ENCODE results near the gene AK9.

Gene AK9

GRCh38 chr6:109628158-109629000 is 62.6 kb downstream of the AK9 start:
- no peak for TF ChIP-seq BHLHE40 (IDR thresholded peaks at IDR 0.05; ENCODE audit: borderline replicate concordance)
- no peak for TF ChIP-seq TARDBP (IDR thresholded peaks at IDR 0.05)
- no peak for TF ChIP-seq FOXK2 (IDR thresholded peaks at IDR 0.05)
- TF ChIP-seq SP1 (IDR thresholded peaks at IDR 0.05), result no peak
- no peak for TF ChIP-seq L3MBTL2 (conservative IDR thresholded peaks at IDR 0.05)
- TF ChIP-seq FOXM1 (IDR thresholded peaks at IDR 0.05; ENCODE audit: borderline replicate concordance), result no peak
- no peak for TF ChIP-seq ZNF384 (IDR thresholded peaks at IDR 0.05)
- POLR2A ChIA-PET, result no interaction called here
- DNase-seq (ENCODE audit: extremely low spot score), result no peak
- CTCF ChIA-PET, result no interaction called here

GRCh38 chr6:109626311-109626710 is 64.7 kb downstream of the AK9 start:
- CTCF ChIA-PET, result no interaction called here
- TF ChIP-seq ELF4 (IDR thresholded peaks at IDR 0.05), result no peak
- TF ChIP-seq CTBP1 (IDR thresholded peaks at IDR 0.05; ENCODE audit: borderline replicate concordance), result no peak
- TF ChIP-seq HDGF (IDR thresholded peaks at IDR 0.05; ENCODE audit: borderline replicate concordance), result no peak
- TF ChIP-seq FOXK2 (IDR thresholded peaks at IDR 0.05), result no peak
- no peak for TF ChIP-seq L3MBTL2 (conservative IDR thresholded peaks at IDR 0.05)
- no peak for TF ChIP-seq SP1 (IDR thresholded peaks at IDR 0.05)
- TF ChIP-seq NFRKB (IDR thresholded peaks at IDR 0.05), result no peak
- no peak for TF ChIP-seq BHLHE40 (IDR thresholded peaks at IDR 0.05; ENCODE audit: borderline replicate concordance)
- no peak for TF ChIP-seq FOXM1 (IDR thresholded peaks at IDR 0.05; ENCODE audit: borderline replicate concordance)
- TF ChIP-seq LEF1 (IDR thresholded peaks at IDR 0.05; ENCODE audit: borderline replicate concordance), result no peak

GRCh38 chr6:109625199-109625598 is 65.8 kb downstream of the AK9 start:
- DNase-seq (ENCODE audit: extremely low spot score), result no peak
- ChIA-PET POLR2A (no interaction called here), CTCF (no interaction called here)
- TF ChIP-seq TARDBP (IDR thresholded peaks at IDR 0.05) (no peak), FOXA1 (IDR thresholded peaks at IDR 0.05) (no peak), ZNF384 (IDR thresholded peaks at IDR 0.05) (no peak), CTBP1 (IDR thresholded peaks at IDR 0.05; ENCODE audit: borderline replicate concordance) (no peak)

More at GRCh38 chr6:109626311-109626710, 64.7 kb downstream of the AK9 start:
- POLR2A ChIA-PET, result no interaction called here
- no peak for DNase-seq (ENCODE audit: extremely low spot score)

- ChIA-PET CTCF (no interaction called here), POLR2A (no interaction called here)
- TF ChIP-seq FOXA1 (IDR thresholded peaks at IDR 0.05), result no peak
- no peak for TF ChIP-seq ELF4 (IDR thresholded peaks at IDR 0.05)
- TF ChIP-seq ZNF384 (IDR thresholded peaks at IDR 0.05), result no peak
- no peak for TF ChIP-seq TARDBP (IDR thresholded peaks at IDR 0.05)
- TF ChIP-seq PKNOX1 (IDR thresholded peaks at IDR 0.05), result no peak
- TF ChIP-seq NFRKB (IDR thresholded peaks at IDR 0.05), result no peak
- no peak for DNase-seq (ENCODE audit: extremely low spot score)
These were observed 67.7 kb downstream of the AK9 start for GRCh38 chr6:109623288-109623687.

GRCh38 chr6:109612268-109612667 is 78.7 kb downstream of the AK9 start:
- ChIA-PET CTCF (no interaction called here), POLR2A (no interaction called here)
- DNase-seq (ENCODE audit: extremely low spot score), result no peak
- TF ChIP-seq BHLHE40 (IDR thresholded peaks at IDR 0.05; ENCODE audit: borderline replicate concordance), result no peak
- no peak for TF ChIP-seq LEF1 (IDR thresholded peaks at IDR 0.05; ENCODE audit: borderline replicate concordance)
- TF ChIP-seq HDGF (IDR thresholded peaks at IDR 0.05; ENCODE audit: borderline replicate concordance), result no peak
- no peak for TF ChIP-seq FOXM1 (IDR thresholded peaks at IDR 0.05; ENCODE audit: borderline replicate concordance)
- no peak for TF ChIP-seq PKNOX1 (IDR thresholded peaks at IDR 0.05)

- TF ChIP-seq SP1 (IDR thresholded peaks at IDR 0.05) (no peak), LEF1 (IDR thresholded peaks at IDR 0.05; ENCODE audit: borderline replicate concordance) (no peak), NFRKB (IDR thresholded peaks at IDR 0.05) (no peak), ELF4 (IDR thresholded peaks at IDR 0.05) (no peak), HDGF (IDR thresholded peaks at IDR 0.05; ENCODE audit: borderline replicate concordance) (no peak), PKNOX1 (IDR thresholded peaks at IDR 0.05) (no peak), SUZ12 (IDR thresholded peaks at IDR 0.05) (no peak), CTBP1 (IDR thresholded peaks at IDR 0.05; ENCODE audit: borderline replicate concordance) (no peak), FOXK2 (IDR thresholded peaks at IDR 0.05) (no peak), ZNF384 (IDR thresholded peaks at IDR 0.05) (no peak), L3MBTL2 (conservative IDR thresholded peaks at IDR 0.05) (no peak), ARNT (IDR thresholded peaks at IDR 0.05) (no peak), BHLHE40 (IDR thresholded peaks at IDR 0.05; ENCODE audit: borderline replicate concordance) (no peak), TARDBP (IDR thresholded peaks at IDR 0.05) (no peak), FOXA1 (IDR thresholded peaks at IDR 0.05) (no peak), FOXM1 (IDR thresholded peaks at IDR 0.05; ENCODE audit: borderline replicate concordance) (no peak)
- ChIA-PET POLR2A (no interaction called here), CTCF (no interaction called here)
- no peak for DNase-seq (ENCODE audit: extremely low spot score)
These were observed 79.5 kb downstream of the AK9 start for GRCh38 chr6:109611502-109611901.

- POLR2A ChIA-PET, result no interaction called here
- CTCF ChIA-PET, result no interaction called here
- no peak for DNase-seq (ENCODE audit: extremely low spot score)
- TF ChIP-seq ELF4 (IDR thresholded peaks at IDR 0.05), result no peak
- TF ChIP-seq L3MBTL2 (conservative IDR thresholded peaks at IDR 0.05), result no peak
- TF ChIP-seq BHLHE40 (IDR thresholded peaks at IDR 0.05; ENCODE audit: borderline replicate concordance), result no peak
- TF ChIP-seq NFRKB (IDR thresholded peaks at IDR 0.05), result no peak
- no peak for TF ChIP-seq ARNT (IDR thresholded peaks at IDR 0.05)
- no peak for TF ChIP-seq LEF1 (IDR thresholded peaks at IDR 0.05; ENCODE audit: borderline replicate concordance)
- TF ChIP-seq FOXM1 (IDR thresholded peaks at IDR 0.05; ENCODE audit: borderline replicate concordance), result no peak
- no peak for TF ChIP-seq SP1 (IDR thresholded peaks at IDR 0.05)
- no peak for TF ChIP-seq FOXA1 (IDR thresholded peaks at IDR 0.05)
- no peak for TF ChIP-seq TARDBP (IDR thresholded peaks at IDR 0.05)
- TF ChIP-seq SUZ12 (IDR thresholded peaks at IDR 0.05), result no peak
- no peak for TF ChIP-seq ZNF384 (IDR thresholded peaks at IDR 0.05)
- no peak for TF ChIP-seq HDGF (IDR thresholded peaks at IDR 0.05; ENCODE audit: borderline replicate concordance)
- TF ChIP-seq CTBP1 (IDR thresholded peaks at IDR 0.05; ENCODE audit: borderline replicate concordance), result no peak
- no peak for TF ChIP-seq PKNOX1 (IDR thresholded peaks at IDR 0.05)
- TF ChIP-seq FOXK2 (IDR thresholded peaks at IDR 0.05), result no peak
These were observed 80.4 kb downstream of the AK9 start for GRCh38 chr6:109610590-109610989.
